ENCODE data around the gene SNRPA.

- TF ChIP-seq AGO1 (IDR thresholded peaks at IDR 0.05; ENCODE audit: low read depth, low read length, poor library complexity, severe bottlenecking) = no peak
- TF ChIP-seq JUN (CRISPR knock-in tag; IDR thresholded peaks at IDR 0.05) = no peak
- TF ChIP-seq SP140L (CRISPR knock-in tag; IDR thresholded peaks at IDR 0.05; ENCODE audit: borderline replicate concordance) = no peak
Measured at GRCh38 chr19:40740747-40741146, 10.3 kb upstream of the SNRPA start.

Measured in HepG2 (cell line).